K562 (cell line): ENCODE results near the gene CLHC1. TPM values are rescaled to one million over a fixed set of nuclear protein-coding genes. Genes with fewer than 3 reads are reported as not detected.

Experiments used
- ATF1 ChIP-seq, 2 experiments: fragments of 450-650 bp in 1 of 2; IDR thresholded peaks; 2 replicates each; pipeline ENCODE4 v1.6.1; 2016; ENCODE audit warnings: missing compliant biosample characterization in 1 of 2, missing genetic modification characterization in 1 of 2
- ATF7 ChIP-seq: fragments of 450-650 bp; IDR thresholded peaks from 2 replicates; pipeline ENCODE4 v1.7.1; 2014; ENCODE audit warnings: mild to moderate bottlenecking, moderate library complexity
- BRF1 ChIP-seq: IDR thresholded peaks from 3 replicates; pipeline ENCODE4 v1.6.1; 2011; ENCODE audit warnings: borderline replicate concordance, mild to moderate bottlenecking; ENCODE audit not compliant: insufficient read length; ENCODE audit errors: extremely low read depth
- ETV5 ChIP-seq: sonication (generic); formaldehyde crosslinking; IDR thresholded peaks from 2 replicates; pipeline ENCODE4 v1.4.0; 2020; ENCODE audit warnings: low read depth, mild to moderate bottlenecking, missing genetic modification reagents
- FOSL1 ChIP-seq: fragments of 200-800 bp; sonication (Bioruptor generic); conservative IDR thresholded peaks from 2 replicates; pipeline ENCODE4 v1.6.1; 2016; ENCODE audit warnings: missing genetic modification characterization, missing compliant biosample characterization
- JUND ChIP-seq, 2 experiments: IDR thresholded peaks; 2 replicates in 1 of 2; 3 replicates in 1 of 2; pipeline ENCODE4 v1.6.1; 2011; ENCODE audit warnings: borderline replicate concordance in 2 of 2, low read depth in 2 of 2, low read length in 2 of 2, improper control_type of control experiment in 1 of 2, missing biosample characterization in 1 of 2, missing genetic modification characterization in 1 of 2, missing genetic modification reagents in 1 of 2
- KDM1A ChIP-seq, 2 experiments: fragments of 450-650 bp; IDR thresholded peaks; 2 replicates each; pipeline ENCODE4 v1.6.1; 2016; ENCODE audit warnings: mild to moderate bottlenecking in 2 of 2
- LEF1 ChIP-seq: fragments of 450-650 bp; IDR thresholded peaks from 2 replicates; pipeline ENCODE4 v1.6.1; 2016; ENCODE audit warnings: mild to moderate bottlenecking
- PCBP1 ChIP-seq: fragments of 200-400 bp; formaldehyde crosslinking; IDR thresholded peaks from 2 replicates; pipeline ENCODE4 v1.6.1; 2018; ENCODE audit warnings: mild to moderate bottlenecking, low read depth, low read length; ENCODE audit not compliant: poor library complexity, severe bottlenecking
- SAFB ChIP-seq: fragments of 200-400 bp; formaldehyde crosslinking; IDR thresholded peaks from 2 replicates; pipeline ENCODE4 v1.6.1; 2017; ENCODE audit warnings: low read depth, low read length, borderline replicate concordance
- SMAD2 ChIP-seq: fragments of 150-350 bp; IDR thresholded peaks from 2 replicates; pipeline ENCODE4 v1.6.1; 2014; ENCODE audit warnings: low read depth, mild to moderate bottlenecking, low read length
- SRSF9 ChIP-seq: fragments of 200-400 bp; formaldehyde crosslinking; IDR thresholded peaks from 2 replicates; pipeline ENCODE4 v1.6.1; 2017; ENCODE audit warnings: low read depth, low read length, borderline replicate concordance
- polyA plus RNA-seq, 8 experiments: library from polyadenylated mRNA; depleted of rRNA in 4 of 8; stranded (reverse) in 5 of 8; unstranded in 3 of 8; fragments of >200 nt; fragmentation: Nextera tagmentation in 2 of 8; fragmentation: Illumina TruSeq in 1 of 8; extraction: Ambion mirVana in 2 of 8; extraction: Trizol in 1 of 8; gene quantifications; 2 replicates each; pipeline versions ENCODE4 v1.2.1 to v1.2.3, GENCODE V29; 2011 to 2014; ENCODE audit warnings: inconsistent platforms in 1 of 8, missing spikeins in 1 of 8
- total RNA-seq, 7 experiments: library from RNA; depleted of rRNA in 6 of 7; stranded (reverse); fragments of >200 nt in 6 of 7; fragmentation: Illumina TruSeq in 2 of 7; extraction: Trizol in 2 of 7; gene quantifications; 2 replicates each; pipeline versions ENCODE4 v1.2.1 to v1.2.3, GENCODE V29; 2011 to 2021; ENCODE audit warnings: low replicate concordance in 1 of 7
- TF ChIP-seq, protein P1 (sequence below): fragments of 450-650 bp; formaldehyde crosslinking; IDR thresholded peaks from 2 replicates; pipeline ENCODE4 v1.4.0; 2020; ENCODE audit warnings: mild to moderate bottlenecking, moderate library complexity

The CLHC1 gene
- total and polyA plus RNA-seq, 9 of the 15 experiments (the other 6 are each of a cell fraction or from before 2014, with no cell fraction given): 3.7 to 14.3 (median 8.6) TPM

DNA sequence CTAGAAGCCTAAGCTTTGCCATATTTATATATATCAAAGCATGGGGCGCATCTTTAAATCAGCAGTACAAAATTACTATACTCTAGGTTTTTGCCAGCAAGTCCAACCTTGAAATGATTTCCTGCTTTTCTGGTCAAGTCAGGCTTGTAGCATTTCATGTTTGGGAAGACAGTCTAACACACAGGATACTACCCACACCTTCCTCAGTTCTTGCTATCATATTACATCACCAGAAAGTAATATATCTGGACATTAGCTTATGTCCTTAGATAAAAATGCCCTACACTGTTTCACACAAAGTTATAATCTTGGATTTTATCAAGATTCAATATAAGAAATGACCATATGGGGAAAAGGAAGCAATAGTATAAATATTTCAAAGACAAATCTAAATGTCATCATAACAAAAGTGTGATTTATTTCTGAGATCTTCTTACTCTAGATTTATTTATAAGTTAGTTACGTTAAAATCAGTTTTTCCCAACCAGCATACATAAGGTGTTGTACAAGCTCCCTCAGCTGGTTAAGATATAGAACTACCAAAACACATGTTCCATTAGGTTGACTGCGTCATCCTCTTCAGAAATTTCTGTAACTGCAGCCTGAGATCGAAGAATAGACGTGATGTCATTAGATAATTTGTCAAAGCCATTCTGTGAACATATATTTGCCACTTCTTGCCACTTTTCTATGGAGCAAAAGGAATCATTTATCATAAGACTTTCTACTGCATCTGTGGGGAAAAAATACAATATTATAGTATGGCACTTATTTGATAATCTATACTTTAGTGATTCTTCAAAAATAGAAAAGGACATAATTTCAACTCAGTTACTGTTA, 56.6 kb downstream of the CLHC1 start (continued):
- TF ChIP-seq FOSL1 (0 out of 2 replicates have a peak, but pooled peaks have one; percentile 14), PCBP1 (no peak), ATF7 (peak; percentile 47), JUND (IDR thresholded peaks at IDR 0.05; ENCODE audit: borderline replicate concordance, low read depth, low read length) (peak; percentile 62; the same call in 1 of the 2 replicates), JUND (tag; IDR thresholded peaks at IDR 0.05; ENCODE audit: borderline replicate concordance, low read depth, low read length) (peak; percentile 32; the same call in 1 of the 3 replicates), KDM1A (IDR thresholded peaks at IDR 0.05) (no peak), LEF1 (no peak), SAFB (no peak), SMAD2 (no peak), ETV5 (CRISPR knock-in tag) (no peak), ATF1 (CRISPR knock-in tag; IDR thresholded peaks at IDR 0.05) (no peak), ATF1 (tag; IDR thresholded peaks at IDR 0.05) (peak; percentile 71), BRF1 (no peak), SRSF9 (no peak)
- TF ChIP-seq, protein P1, sequence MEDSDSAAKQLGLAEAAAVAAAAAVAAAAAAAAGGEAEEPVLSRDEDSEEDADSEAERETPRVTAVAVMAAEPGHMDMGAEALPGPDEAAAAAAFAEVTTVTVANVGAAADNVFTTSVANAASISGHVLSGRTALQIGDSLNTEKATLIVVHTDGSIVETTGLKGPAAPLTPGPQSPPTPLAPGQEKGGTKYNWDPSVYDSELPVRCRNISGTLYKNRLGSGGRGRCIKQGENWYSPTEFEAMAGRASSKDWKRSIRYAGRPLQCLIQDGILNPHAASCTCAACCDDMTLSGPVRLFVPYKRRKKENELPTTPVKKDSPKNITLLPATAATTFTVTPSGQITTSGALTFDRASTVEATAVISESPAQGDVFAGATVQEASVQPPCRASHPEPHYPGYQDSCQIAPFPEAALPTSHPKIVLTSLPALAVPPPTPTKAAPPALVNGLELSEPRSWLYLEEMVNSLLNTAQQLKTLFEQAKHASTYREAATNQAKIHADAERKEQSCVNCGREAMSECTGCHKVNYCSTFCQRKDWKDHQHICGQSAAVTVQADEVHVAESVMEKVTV: peak; percentile 89
